IPS-20b (cell line): Measurements from ENCODE around the gene SERINC5.

Source experiments
- H3K27ac ChIP-seq: one replicate; pipeline ENCODE4 v1.5.1; 2013; ENCODE audit warnings: low read length
- H3K27me3 ChIP-seq: 2 replicates; pipeline ENCODE4 v1.6.1; 2013; ENCODE audit warnings: mild to moderate bottlenecking, low read length, inconsistent platforms; ENCODE audit not compliant: insufficient read depth
- H3K36me3 ChIP-seq: 2 replicates; pipeline ENCODE4 v1.6.1; 2013; ENCODE audit warnings: low read depth, mild to moderate bottlenecking, inconsistent platforms, low read length, moderate library complexity; ENCODE audit not compliant: insufficient read depth
- H3K4me1 ChIP-seq: 2 replicates; pipeline ENCODE4 v1.6.1; 2013; ENCODE audit warnings: mild to moderate bottlenecking, control low read depth, inconsistent platforms, low read length, moderate library complexity; ENCODE audit not compliant: insufficient read depth
- H3K4me3 ChIP-seq: 2 replicates; pipeline ENCODE4 v1.5.1; 2013; ENCODE audit warnings: mild to moderate bottlenecking, low read length, inconsistent platforms
- H3K9ac ChIP-seq: 2 replicates; pipeline ENCODE4 v1.6.1; 2013; ENCODE audit warnings: low read depth, mild to moderate bottlenecking, inconsistent platforms, low read length, moderate library complexity
- H3K9me3 ChIP-seq: 2 replicates; pipeline ENCODE4 v1.6.1; 2013; ENCODE audit warnings: mild to moderate bottlenecking, low read depth, low read length, inconsistent platforms; ENCODE audit not compliant: insufficient read depth

SERINC5 gene

GRCh38 chr5:80069251-80069800 lies 186.5 kb downstream of the SERINC5 start:
- H3K4me3 ChIP-seq: no peak overlapping the region
- no peaks in the 10 kb centered on the region for H3K9me3 ChIP-seq
- H3K9ac ChIP-seq: no peak overlapping the region; the same call in 1 of the 2 replicates
- no peaks in the 10 kb centered on the region for H3K27me3 ChIP-seq
- H3K4me1 ChIP-seq: peaks cover 6% of the 10 kb centered on the region; the same call in 1 of the 2 replicates
- no peaks in the 10 kb centered on the region for H3K36me3 ChIP-seq
- no peak overlapping the region for H3K27ac ChIP-seq

GRCh38 chr5:80068775-80069174 lies 187.1 kb downstream of the SERINC5 start:
- Histone ChIP-seq H3K9me3 (no peaks in the 10 kb centered on the region), H3K27ac (no peak overlapping the region), H3K36me3 (no peaks in the 10 kb centered on the region), H3K4me1 (peaks cover 6% of the 10 kb centered on the region; the same call in 1 of the 2 replicates), H3K4me3 (no peak overlapping the region), H3K27me3 (no peaks in the 10 kb centered on the region), H3K9ac (no peak overlapping the region)

GRCh38 chr5:80068246-80068636 lies 187.6 kb downstream of the SERINC5 start:
- peaks cover 6% of the 10 kb centered on the region; the same call in 1 of the 2 replicates for H3K4me1 ChIP-seq
- H3K9me3 ChIP-seq: no peaks in the 10 kb centered on the region
- H3K36me3 ChIP-seq: no peaks in the 10 kb centered on the region
- no peak overlapping the region for H3K9ac ChIP-seq
- no peak overlapping the region for H3K27ac ChIP-seq
- H3K4me3 ChIP-seq: no peak overlapping the region
- no peaks in the 10 kb centered on the region for H3K27me3 ChIP-seq

GRCh38 chr5:80067531-80068245 lies 188.2 kb downstream of the SERINC5 start:
- Histone ChIP-seq H3K9me3 (no peaks in the 10 kb centered on the region), H3K27ac (no peak overlapping the region), H3K9ac (no peak overlapping the region), H3K4me3 (no peak overlapping the region), H3K4me1 (peaks cover 6% of the 10 kb centered on the region; the same call in 1 of the 2 replicates), H3K36me3 (no peaks in the 10 kb centered on the region), H3K27me3 (no peaks in the 10 kb centered on the region)

- Histone ChIP-seq H3K9me3 (no peaks in the 10 kb centered on the region), H3K36me3 (no peaks in the 10 kb centered on the region), H3K4me1 (peaks cover 6% of the 10 kb centered on the region; the same call in 1 of the 2 replicates), H3K9ac (no peak overlapping the region), H3K27me3 (no peaks in the 10 kb centered on the region), H3K27ac (no peak overlapping the region), H3K4me3 (no peak overlapping the region)
Measured at GRCh38 chr5:80067016-80067415, 188.8 kb downstream of the SERINC5 start.

- Histone ChIP-seq H3K9me3 (no peaks in the 10 kb centered on the region), H3K27ac (no peak overlapping the region), H3K4me1 (peaks cover 6% of the 10 kb centered on the region; the same call in 1 of the 2 replicates), H3K9ac (no peak overlapping the region), H3K36me3 (no peaks in the 10 kb centered on the region), H3K4me3 (no peak overlapping the region), H3K27me3 (no peaks in the 10 kb centered on the region)
Measured at GRCh38 chr5:80064124-80064523, 191.7 kb downstream of the SERINC5 start.
